Neural crest cell (in vitro differentiated cells): Measurements from ENCODE around the gene ITLN1. TPM values are rescaled to one million over a fixed set of nuclear protein-coding genes. Genes with fewer than 3 reads are reported as not detected.
"Not testable (repeated sequence)": the region's sequence is repeated elsewhere in the genome, so short reads cannot be mapped to it uniquely, and the experiment has no call there.

ENCODE experiments used
- DNase-seq: peaks from one replicate; pipeline ENCODE4 v3.0.0; 2021; ENCODE audit warnings: low read depth, mixed read lengths, low spot score
- H3K27ac Mint-ChIP-seq: one replicate; pipeline ENCODE4 v1.8.0; 2021; ENCODE audit warnings: mild to moderate bottlenecking, mixed read lengths; ENCODE audit not compliant: unreplicated experiment
- H3K27me3 Mint-ChIP-seq: 2 replicates; pipeline ENCODE4 v1.8.0; 2021; ENCODE audit warnings: low read depth, mild to moderate bottlenecking, mixed read lengths
- H3K36me3 Mint-ChIP-seq: 2 replicates; pipeline ENCODE4 v1.8.0; 2021; ENCODE audit warnings: low read depth, mild to moderate bottlenecking, mixed read lengths
- H3K4me1 Mint-ChIP-seq: 2 replicates; pipeline ENCODE4 v1.8.0; 2021; ENCODE audit warnings: mixed read lengths
- H3K4me3 Mint-ChIP-seq: one replicate; pipeline ENCODE4 v1.8.0; 2021; ENCODE audit warnings: mild to moderate bottlenecking, mixed read lengths
- H3K9me3 Mint-ChIP-seq: 2 replicates; pipeline ENCODE4 v1.8.0; 2021; ENCODE audit warnings: mixed read lengths
- total RNA-seq: library from RNA; stranded (reverse); gene quantifications from 2 replicates; pipeline ENCODE4 v1.2.1, GENCODE V29; 2021
- TF ChIP-seq, protein P1 (sequence below): fragments of 200-600 bp; sonication (generic); conservative IDR thresholded peaks from 2 replicates; pipeline ENCODE4 v1.5.0; 2021; ENCODE audit warnings: antibody characterized with exemption, mild to moderate bottlenecking

ITLN1 gene
- total RNA-seq, 1 donor from 2014 or later, result not detected

- no peak for DNase-seq
- peaks cover 3% of the 10 kb centered on the region for H3K9me3 Mint-ChIP-seq
- H3K27ac Mint-ChIP-seq, result no peak overlapping the region
- TF ChIP-seq, protein P1, sequence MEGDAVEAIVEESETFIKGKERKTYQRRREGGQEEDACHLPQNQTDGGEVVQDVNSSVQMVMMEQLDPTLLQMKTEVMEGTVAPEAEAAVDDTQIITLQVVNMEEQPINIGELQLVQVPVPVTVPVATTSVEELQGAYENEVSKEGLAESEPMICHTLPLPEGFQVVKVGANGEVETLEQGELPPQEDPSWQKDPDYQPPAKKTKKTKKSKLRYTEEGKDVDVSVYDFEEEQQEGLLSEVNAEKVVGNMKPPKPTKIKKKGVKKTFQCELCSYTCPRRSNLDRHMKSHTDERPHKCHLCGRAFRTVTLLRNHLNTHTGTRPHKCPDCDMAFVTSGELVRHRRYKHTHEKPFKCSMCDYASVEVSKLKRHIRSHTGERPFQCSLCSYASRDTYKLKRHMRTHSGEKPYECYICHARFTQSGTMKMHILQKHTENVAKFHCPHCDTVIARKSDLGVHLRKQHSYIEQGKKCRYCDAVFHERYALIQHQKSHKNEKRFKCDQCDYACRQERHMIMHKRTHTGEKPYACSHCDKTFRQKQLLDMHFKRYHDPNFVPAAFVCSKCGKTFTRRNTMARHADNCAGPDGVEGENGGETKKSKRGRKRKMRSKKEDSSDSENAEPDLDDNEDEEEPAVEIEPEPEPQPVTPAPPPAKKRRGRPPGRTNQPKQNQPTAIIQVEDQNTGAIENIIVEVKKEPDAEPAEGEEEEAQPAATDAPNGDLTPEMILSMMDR, result no peak
- H3K4me1 Mint-ChIP-seq, result no peaks in the 10 kb centered on the region
- H3K4me3 Mint-ChIP-seq, result no peak overlapping the region
- H3K27me3 Mint-ChIP-seq, result peaks cover 14% of the 10 kb centered on the region
- no peaks in the 10 kb centered on the region for H3K36me3 Mint-ChIP-seq
These were observed 2.1 kb upstream of the ITLN1 start for GRCh38 chr1:160887071-160887470.

DNA sequence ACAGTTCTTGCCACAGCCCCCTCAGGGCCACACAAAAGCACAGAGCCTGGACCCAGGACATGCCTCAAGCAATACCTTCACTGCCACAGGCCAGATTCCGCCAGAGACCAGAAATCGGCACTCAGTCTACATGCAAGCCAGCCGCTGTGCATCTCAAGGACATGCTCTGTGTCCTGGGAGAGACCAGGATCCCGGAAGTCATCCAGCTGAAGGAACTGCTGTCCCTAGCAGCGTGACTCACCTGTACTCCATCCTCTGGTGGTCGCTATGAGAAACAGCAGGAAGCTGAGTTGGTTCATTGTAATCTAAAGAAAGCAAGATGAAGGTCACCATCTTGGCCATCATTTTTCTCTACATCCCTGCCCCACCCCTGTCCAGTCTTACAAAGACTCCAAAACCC lies 401 bp downstream of the ITLN1 start:
- Mint-ChIP-seq H3K27me3 (no peaks in the 10 kb centered on the region), H3K36me3 (no peaks in the 10 kb centered on the region), H3K9me3 (no peaks in the 10 kb centered on the region), H3K4me1 (no peaks in the 10 kb centered on the region), H3K27ac (no peak overlapping the region), H3K4me3 (no peak overlapping the region)
- TF ChIP-seq, protein P1, result peak; percentile 32
- DNase-seq, result no peak

GRCh38 chr1:160883581-160884513 lies 1.1 kb downstream of the ITLN1 start:
- Mint-ChIP-seq H3K4me3 (no peak overlapping the region), H3K4me1 (no peaks in the 10 kb centered on the region), H3K27ac (no peak overlapping the region), H3K27me3 (no peaks in the 10 kb centered on the region), H3K9me3 (no peaks in the 10 kb centered on the region), H3K36me3 (no peaks in the 10 kb centered on the region)
- TF ChIP-seq, protein P1, result no peak
- DNase-seq, result no peak

- H3K9me3 Mint-ChIP-seq, result no peaks in the 10 kb centered on the region
These were observed 2.4 kb downstream of the ITLN1 start for GRCh38 chr1:160882582-160882981.

DNA sequence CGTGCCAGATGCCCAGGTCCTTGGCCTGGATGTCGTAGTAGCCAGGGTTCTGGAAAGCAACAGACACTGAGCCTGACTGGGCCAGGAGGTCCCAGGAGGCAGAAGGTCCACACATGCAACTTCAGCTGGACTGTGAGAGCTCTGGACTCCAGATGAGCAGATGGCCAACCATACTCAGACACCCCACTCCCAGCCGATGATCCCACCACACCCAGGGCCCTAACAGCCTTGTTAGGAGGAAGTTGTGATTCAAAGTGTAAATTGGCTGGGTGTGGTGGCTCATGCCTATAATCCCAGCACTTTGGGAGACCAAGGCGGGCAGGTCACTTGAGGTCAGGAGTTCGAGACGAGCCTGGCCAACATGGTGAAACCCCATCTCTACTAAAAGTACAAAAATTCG lies 3.7 kb downstream of the ITLN1 start:
- H3K27me3 Mint-ChIP-seq, H3K4me1 Mint-ChIP-seq, H3K27ac Mint-ChIP-seq, DNase-seq, H3K9me3 Mint-ChIP-seq, H3K36me3 Mint-ChIP-seq, H3K4me3 Mint-ChIP-seq: not testable (repeated sequence)

More at GRCh38 chr1:160882582-160882981, 2.4 kb downstream of the ITLN1 start:
- no peak for DNase-seq
- Mint-ChIP-seq H3K27me3 (no peaks in the 10 kb centered on the region), H3K27ac (no peak overlapping the region), H3K36me3 (no peaks in the 10 kb centered on the region), H3K4me3 (no peak overlapping the region), H3K4me1 (no peaks in the 10 kb centered on the region)
- TF ChIP-seq, protein P1, result no peak

GRCh38 chr1:160880216-160880615 lies 4.8 kb downstream of the ITLN1 start:
- H3K4me3 Mint-ChIP-seq, result no peak overlapping the region
- TF ChIP-seq, protein P1, result no peak
- H3K9me3 Mint-ChIP-seq, result peaks cover 3% of the 10 kb centered on the region
- no peak for DNase-seq
- H3K36me3 Mint-ChIP-seq, result no peaks in the 10 kb centered on the region
- peaks cover 8% of the 10 kb centered on the region for H3K27me3 Mint-ChIP-seq
- no peak overlapping the region for H3K27ac Mint-ChIP-seq
- H3K4me1 Mint-ChIP-seq, result no peaks in the 10 kb centered on the region
